ENCODE results near the gene C1orf105. TPM values are rescaled to one million over a fixed set of nuclear protein-coding genes. Genes with fewer than 3 reads are reported as not detected.

Gene C1orf105
- total and polyA plus RNA-seq, 2 of the 8 experiments (the other 6 are each of a cell fraction or from before 2014, with no cell fraction given) = not detected

GRCh38 chr1:172397633-172398032 lies 22.9 kb upstream of the C1orf105 start:
- no peak overlapping the region for H2BK20ac ChIP-seq (ENCODE audit: low read length)
- H3K4me3 ChIP-seq (ENCODE audit: extremely low read depth in 1 of 4, insufficient read depth in 2 of 4, low read depth in 3 of 4, low read length in 4 of 4) = no peak overlapping the region
- no peak for DNase-seq (ENCODE audit: low read depth in 1 of 2, low spot score in 2 of 2)
- H3K36me3 ChIP-seq (ENCODE audit: control insufficient read depth in 2 of 4, insufficient read depth in 4 of 4, low read length in 3 of 4) = no peaks in the 10 kb centered on the region
- H3K4me1 ChIP-seq (replicated peaks in 1 of 4; ENCODE audit: control insufficient read depth in 3 of 4, insufficient read depth in 4 of 4, low read length in 3 of 4) = peaks cover 4 to 10% (median 5%) of the 10 kb centered on the region in 4 experiments; a peak in 5 of 7 replicates
- H4K8ac ChIP-seq (ENCODE audit: extremely low read depth, insufficient read depth, low read length) = no peak overlapping the region
- WGBS, 2 experiments (ENCODE audit: extremely low coverage in 1 of 2, insufficient coverage in 1 of 2, insufficient read length in 1 of 2, insufficient replicate concordance in 2 of 2, low coverage in 1 of 2, low lambda C conversion rate in 2 of 2, missing lambda C conversion rate in 1 of 2) = 95% methylated on average over 2 of the region's 2 CpGs; no CpG with 5 or more reads in 1 of the 2 experiments
- no peaks in the 10 kb centered on the region for H3K27me3 ChIP-seq (replicated peaks in 1 of 4; ENCODE audit: control insufficient read depth in 3 of 4, extremely low read depth in 1 of 4, insufficient read depth in 3 of 4, low read length in 3 of 4)
- no peak overlapping the region for H2AK5ac ChIP-seq (ENCODE audit: low read depth, low read length)
- H2BK120ac ChIP-seq (replicated peaks; ENCODE audit: low read depth, low read length) = no peak overlapping the region
- no peak overlapping the region for H3K23ac ChIP-seq (ENCODE audit: insufficient read length)
- no peak overlapping the region for H3K4me2 ChIP-seq (ENCODE audit: insufficient read depth in 1 of 2, low read depth in 2 of 2, low read length in 2 of 2)
- no peak overlapping the region for H4K91ac ChIP-seq (replicated peaks; ENCODE audit: insufficient read length, low read length)
- H2AFZ ChIP-seq (ENCODE audit: low read length) = no peak overlapping the region
- no peak overlapping the region for H3K18ac ChIP-seq (ENCODE audit: extremely low read depth, low read length)
- H4K20me1 ChIP-seq (replicated peaks in 1 of 2; ENCODE audit: control insufficient read depth in 1 of 2, insufficient read depth in 2 of 2, low read length in 2 of 2) = no peaks in the 10 kb centered on the region
- H3K79me2 ChIP-seq (ENCODE audit: control insufficient read depth in 1 of 2, insufficient read depth in 2 of 2, low read length in 2 of 2) = no peaks in the 10 kb centered on the region
- H3K9me3 ChIP-seq (ENCODE audit: insufficient read depth in 2 of 2, low read depth in 1 of 2, low read length in 1 of 2) = no peaks in the 10 kb centered on the region
- TF ChIP-seq SRF (IDR thresholded peaks at IDR 0.05; ENCODE audit: low read depth, low read length) (no peak), EGR1 (IDR thresholded peaks at IDR 0.05; ENCODE audit: borderline replicate concordance, low read depth, low read length) (no peak), BACH1 (IDR thresholded peaks at IDR 0.05; ENCODE audit: low read length) (no peak), KDM5A (IDR thresholded peaks at IDR 0.05; ENCODE audit: low read length) (no peak)
- no peak overlapping the region for H3K9ac ChIP-seq (replicated peaks in 1 of 4; ENCODE audit: extremely low read depth in 1 of 4, low read depth in 3 of 4, low read length in 3 of 4)
- H3K23me2 ChIP-seq (ENCODE audit: low read depth, low read length) = no peaks in the 10 kb centered on the region
- FAIRE-seq = no peak
- no peak overlapping the region for H3K56ac ChIP-seq (replicated peaks; ENCODE audit: insufficient read length, low read depth, low read length)
- H3K79me1 ChIP-seq (ENCODE audit: low read depth, low read length) = no peaks in the 10 kb centered on the region
- POLR2A ChIA-PET (ENCODE audit: partially characterized antibody) = no interaction called here
- CTCF ChIA-PET (ENCODE audit: partially characterized antibody) = interaction anchor here (0.5 to 3.6 kb wide), 6 partner anchors 9 to 307 kb away, joined by 3 to 20 read pairs (median 5); no protein-coding TSS in a partner anchor
- no peak overlapping the region for H4K5ac ChIP-seq (ENCODE audit: insufficient read length, low read depth, low read length)
- H3K14ac ChIP-seq (ENCODE audit: insufficient read length) = no peak overlapping the region
- no peak overlapping the region for H2BK5ac ChIP-seq (ENCODE audit: low read depth, low read length)
- H3K4ac ChIP-seq (replicated peaks; ENCODE audit: insufficient read length, low read depth, low read length) = no peak overlapping the region
- H2BK15ac ChIP-seq (ENCODE audit: low read length) = no peak overlapping the region
- no peak overlapping the region for H2BK12ac ChIP-seq (ENCODE audit: low read depth, low read length)
- H3K27ac ChIP-seq (ENCODE audit: low read depth, low read length) = no peak overlapping the region
